A549 treated with CORT108297 at 1 μM for 4 hours (cell line): ENCODE results near the gene PCDHGA7. TPM values are rescaled to one million over a fixed set of nuclear protein-coding genes. Genes with fewer than 3 reads are reported as not detected.

Experiments used
- total RNA-seq: library from RNA; stranded (reverse); fragments of 200-300 nt; extraction: Qiagen RNA extraction; gene quantifications from 5 replicates; pipeline ENCODE4 v1.2.3, GENCODE V29; 2022

Gene PCDHGA7
- 0.82 to 1.0 TPM (median 0.97 TPM) in 5 replicates for total RNA-seq

GRCh38 chr5:141382469-141383294, at the start of gene PCDHGA7:
TSS of gene PCDHGA7 (plus strand) at chr5:141382742. CDS start at chr5:141382900, 158 bp downstream.

GRCh38 chr5:141338538-141339306, 43.8 kb upstream of the PCDHGA7 start, which contains the start of gene PCDHGA2:
TSS of gene PCDHGA2 (plus strand) at chr5:141338760.

DNA sequence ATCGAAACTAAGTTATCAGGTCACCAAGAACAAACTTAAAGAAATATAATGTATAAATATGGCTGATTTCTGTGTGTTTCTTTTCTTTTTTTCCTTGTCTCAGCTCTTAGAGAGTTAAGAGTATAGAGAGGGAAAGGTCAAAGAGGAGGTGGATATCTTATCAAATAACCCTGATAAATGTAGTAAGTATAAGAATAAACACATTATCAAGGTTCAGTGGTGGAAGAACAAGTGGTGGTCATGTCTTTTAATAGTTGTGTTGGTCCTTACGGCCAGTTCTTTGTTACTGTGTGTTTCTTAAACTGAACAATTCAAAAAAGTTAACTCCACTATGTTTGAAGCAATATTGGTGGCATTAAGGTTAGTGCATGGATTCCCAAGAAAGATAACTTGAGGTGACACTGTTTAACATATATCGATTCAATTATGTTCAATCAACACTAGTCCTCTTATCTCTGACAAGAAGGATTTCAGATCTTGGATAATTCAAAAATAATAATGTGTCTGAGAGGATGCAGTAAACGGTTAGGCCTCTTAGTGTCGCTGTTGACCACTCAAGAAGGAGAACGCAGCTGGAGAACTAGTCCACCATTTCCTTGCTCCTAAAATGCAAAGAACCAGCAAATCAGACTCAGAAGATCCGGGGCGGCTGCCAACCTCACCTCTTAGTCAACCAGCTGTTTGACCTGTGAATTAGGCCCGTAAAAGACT, 39.1 kb upstream of the PCDHGA7 start, which contains the start of gene PCDHGA3:
TSS of gene PCDHGA3 (plus strand) at position 588 of the 711 bp plus-strand sequence. CDS start 205 bp downstream, outside the sequence.

DNA sequence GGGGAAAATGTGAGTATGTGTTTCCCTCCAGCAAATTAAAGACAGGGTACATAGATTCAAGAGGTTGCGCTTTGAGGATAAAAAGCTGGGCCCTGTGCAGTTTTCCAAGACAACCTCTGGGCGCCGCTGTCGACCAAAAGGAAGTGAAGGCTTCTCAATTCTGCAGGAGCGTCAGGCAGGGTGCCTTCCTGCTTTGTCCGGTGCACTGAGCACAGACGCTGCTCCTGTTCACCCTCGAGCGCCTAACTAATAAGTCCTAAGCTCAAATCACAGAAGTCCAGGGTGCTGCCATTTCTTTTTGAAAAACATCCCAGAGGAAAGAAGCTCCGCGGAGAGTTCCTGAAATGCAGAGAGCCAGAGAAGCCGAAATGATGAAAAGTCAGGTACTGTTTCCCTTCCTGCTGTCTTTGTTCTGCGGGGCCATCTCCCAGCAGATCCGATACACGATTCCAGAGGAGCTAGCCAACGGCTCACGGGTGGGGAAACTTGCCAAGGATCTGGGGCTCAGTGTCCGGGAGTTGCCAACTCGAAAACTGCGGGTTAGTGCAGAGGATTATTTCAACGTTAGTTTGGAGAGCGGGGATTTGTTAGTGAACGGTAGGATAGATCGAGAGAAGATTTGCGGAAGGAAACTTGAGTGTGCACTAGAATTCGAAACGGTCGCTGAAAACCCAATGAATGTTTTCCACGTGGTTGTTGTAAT, 32.5 kb upstream of the PCDHGA7 start, which contains the start of gene PCDHGB1:
TSS of gene PCDHGB1 (plus strand) at position 183 of the 703 bp plus-strand sequence. CDS start at position 345, 162 bp downstream.

DNA sequence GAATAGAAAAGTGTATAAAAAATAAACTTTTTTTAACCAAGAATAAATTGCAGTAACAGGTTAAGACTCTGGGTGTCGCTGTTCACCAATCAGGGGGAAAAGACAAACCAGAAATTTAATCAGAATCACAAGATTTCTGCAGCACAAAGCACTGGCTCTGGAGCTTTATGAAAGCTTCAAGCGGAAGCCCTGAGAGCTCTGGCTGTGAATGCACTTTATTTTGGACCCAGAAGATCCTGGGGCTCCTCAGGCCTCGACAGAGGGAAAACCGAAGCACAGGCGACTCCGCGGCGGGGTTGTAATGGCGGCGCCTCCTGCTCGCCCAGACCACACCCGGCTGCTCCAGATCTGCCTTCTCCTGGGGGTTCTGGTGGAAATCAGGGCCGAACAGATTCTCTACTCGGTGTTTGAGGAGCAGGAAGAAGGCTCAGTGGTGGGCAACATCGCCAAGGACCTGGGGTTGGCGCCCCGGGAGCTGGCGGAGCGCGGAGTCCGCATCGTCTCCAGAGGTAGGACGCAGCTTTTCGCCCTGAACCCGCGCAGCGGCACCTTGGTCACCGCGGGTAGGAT, 27.6 kb upstream of the PCDHGA7 start, which contains the start of gene PCDHGA4:
TSS of gene PCDHGA4 (plus strand) at position 122 of the 570 bp plus-strand sequence. CDS start at position 209, 87 bp downstream.

GRCh38 chr5:141359790-141360426, 22.6 kb upstream of the PCDHGA7 start, which contains the start of gene PCDHGB2:
TSS of gene PCDHGB2 (plus strand) at chr5:141359994. CDS start at chr5:141360136, 142 bp downstream.

DNA sequence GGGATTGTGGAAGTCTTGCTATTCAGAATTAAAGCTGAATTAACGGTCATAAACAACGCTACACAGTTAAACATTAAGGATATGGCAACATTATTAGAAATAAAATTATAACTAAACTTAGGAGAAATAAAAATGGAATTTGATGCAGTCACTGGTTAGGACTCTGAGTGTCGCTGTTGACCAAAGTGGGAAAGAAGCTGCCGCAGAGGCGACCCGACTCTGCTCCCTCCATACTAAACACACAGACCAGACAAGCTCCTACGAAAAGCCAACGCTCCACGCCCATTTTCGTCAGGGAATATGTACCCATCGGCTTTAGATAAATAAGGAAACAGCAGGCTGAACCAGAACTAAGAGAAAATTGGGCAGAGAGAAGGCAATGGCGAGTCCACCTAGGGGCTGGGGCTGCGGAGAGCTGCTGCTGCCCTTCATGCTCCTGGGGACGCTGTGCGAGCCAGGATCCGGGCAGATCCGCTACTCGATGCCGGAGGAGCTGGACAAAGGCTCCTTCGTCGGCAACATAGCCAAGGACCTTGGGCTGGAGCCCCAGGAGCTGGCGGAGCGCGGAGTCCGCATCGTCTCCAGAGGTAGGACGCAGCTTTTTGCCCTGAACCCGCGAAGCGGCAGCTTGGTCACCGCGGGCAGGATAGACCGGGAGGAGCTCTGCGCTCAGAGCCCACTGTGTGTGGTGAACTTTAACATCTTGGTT, 18.4 kb upstream of the PCDHGA7 start, which contains the start of gene PCDHGA5:
TSS of gene PCDHGA5 (plus strand) at position 211 of the 709 bp plus-strand sequence. CDS start at position 380, 169 bp downstream.

GRCh38 chr5:141369994-141370848, 12.3 kb upstream of the PCDHGA7 start, which contains the start of gene PCDHGB3:
TSS of gene PCDHGB3 (plus strand) at chr5:141370242. CDS start at chr5:141370395, 153 bp downstream.

DNA sequence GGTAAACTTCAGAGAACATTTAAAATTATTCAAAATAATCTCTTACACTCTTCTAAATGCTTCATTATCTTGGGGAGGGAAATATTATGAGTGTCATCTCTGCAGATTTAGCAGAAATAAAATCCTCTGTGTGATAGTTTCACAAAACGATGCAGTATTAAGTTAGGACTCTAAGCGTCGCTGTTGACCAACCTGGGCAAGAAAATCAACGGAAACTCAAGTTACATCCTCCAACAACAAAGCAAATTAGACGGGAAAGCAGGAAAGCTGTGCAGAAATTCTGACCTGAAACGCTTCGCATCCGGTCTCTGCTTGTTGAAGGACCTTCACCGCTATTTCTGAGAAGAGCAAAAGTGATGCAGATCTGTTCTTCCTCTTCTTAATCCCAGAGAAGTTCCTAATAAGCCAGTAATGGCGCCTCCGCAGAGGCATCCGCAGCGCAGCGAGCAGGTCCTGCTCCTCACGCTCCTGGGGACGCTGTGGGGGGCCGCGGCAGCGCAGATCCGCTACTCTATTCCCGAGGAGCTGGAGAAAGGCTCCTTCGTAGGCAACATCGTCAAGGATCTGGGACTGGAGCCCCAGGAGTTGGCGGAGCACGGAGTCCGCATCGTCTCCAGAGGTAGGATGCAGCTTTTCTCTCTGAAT, 8.7 kb upstream of the PCDHGA7 start, which contains the start of gene PCDHGA6:
TSS of gene PCDHGA6 (plus strand) at position 219 of the 645 bp plus-strand sequence. CDS start at position 412, 193 bp downstream.

DNA sequence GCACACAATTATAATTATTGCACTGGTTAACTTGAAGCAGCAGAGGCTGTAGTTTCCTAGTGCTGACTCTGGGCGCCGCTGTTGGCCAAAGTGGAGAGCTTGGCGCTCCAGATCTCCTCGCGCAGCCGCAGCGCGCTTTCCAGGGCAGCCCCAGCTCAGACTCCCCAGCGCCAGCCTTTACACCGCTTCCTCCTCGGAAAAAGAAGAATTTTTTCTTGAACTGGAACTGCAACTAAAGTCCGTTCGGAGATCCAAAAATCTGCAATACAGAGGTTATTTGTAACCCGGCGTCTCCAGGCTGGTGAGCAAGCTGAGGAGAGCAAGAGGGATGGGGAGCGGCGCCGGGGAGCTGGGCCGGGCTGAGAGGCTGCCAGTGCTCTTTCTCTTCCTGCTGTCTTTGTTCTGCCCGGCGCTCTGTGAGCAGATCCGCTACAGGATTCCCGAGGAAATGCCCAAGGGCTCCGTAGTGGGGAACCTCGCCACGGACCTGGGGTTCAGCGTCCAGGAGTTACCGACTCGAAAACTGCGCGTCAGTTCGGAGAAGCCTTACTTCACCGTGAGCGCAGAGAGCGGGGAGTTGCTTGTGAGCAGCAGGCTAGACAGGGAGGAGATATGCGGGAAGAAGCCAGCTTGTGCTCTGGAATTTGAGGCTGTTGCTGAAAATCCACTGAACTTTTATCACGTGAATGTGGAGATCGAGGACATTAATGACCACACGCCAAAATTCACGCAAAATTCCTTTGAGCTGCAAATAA, 5.2 kb downstream of the PCDHGA7 start, which contains the start of gene PCDHGB4:
TSS of gene PCDHGB4 (plus strand) at position 142 of the 755 bp plus-strand sequence. CDS start at position 329, 187 bp downstream.

DNA sequence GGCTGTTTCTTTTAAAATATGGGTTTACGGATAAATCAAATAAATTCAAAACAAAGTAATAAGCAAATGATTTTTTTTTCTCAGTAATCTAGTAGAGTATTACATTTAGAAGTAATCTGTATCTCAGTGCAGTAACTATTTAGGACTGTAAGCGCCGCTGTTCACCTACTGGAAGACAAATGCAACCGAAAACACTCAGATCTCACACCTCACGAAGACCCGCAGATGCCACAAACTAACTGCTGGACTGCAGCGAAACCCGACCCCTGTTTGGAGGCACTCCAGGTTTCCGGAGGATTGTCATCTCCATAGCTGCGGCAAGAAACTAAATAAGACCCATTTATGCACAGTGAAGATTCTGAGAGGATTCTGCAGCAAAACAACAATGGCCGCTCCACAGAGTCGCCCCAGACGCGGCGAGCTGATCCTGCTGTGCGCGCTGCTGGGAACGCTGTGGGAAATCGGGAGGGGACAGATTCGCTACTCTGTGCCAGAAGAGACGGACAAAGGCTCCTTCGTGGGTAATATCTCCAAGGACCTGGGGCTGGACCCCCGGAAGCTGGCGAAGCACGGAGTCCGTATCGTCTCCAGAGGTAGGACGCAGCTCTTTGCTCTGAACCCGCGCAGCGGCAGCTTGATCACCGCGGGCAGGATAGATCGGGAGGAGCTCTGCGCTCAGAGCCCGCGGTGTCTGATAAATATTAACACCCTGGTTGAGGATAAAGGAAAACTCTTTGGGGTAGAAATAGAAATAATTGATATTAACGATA, 10.1 kb downstream of the PCDHGA7 start, which contains the start of gene PCDHGA8:
TSS of gene PCDHGA8 (plus strand) at position 205 of the 770 bp plus-strand sequence. CDS start at position 386, 181 bp downstream.

GRCh38 chr5:141397756-141398551, 15.4 kb downstream of the PCDHGA7 start, which contains the start of gene PCDHGB5:
TSS of gene PCDHGB5 (plus strand) at chr5:141397947. CDS start at chr5:141398128, 181 bp downstream.

GRCh38 chr5:141402553-141403243, 20.2 kb downstream of the PCDHGA7 start, which contains the start of gene PCDHGA9:
TSS of gene PCDHGA9 (plus strand) at chr5:141402778. CDS start at chr5:141402953, 175 bp downstream.

GRCh38 chr5:141407790-141408505, 25.4 kb downstream of the PCDHGA7 start, which contains the start of gene PCDHGB6:
TSS of gene PCDHGB6 (plus strand) at chr5:141408021. CDS start at chr5:141408203, 182 bp downstream.

